Bronchial epithelial cell (primary cell): ENCODE measurements around the gene TATDN2. TPM values are rescaled to one million over a fixed set of nuclear protein-coding genes. Genes with fewer than 3 reads are reported as not detected.

ENCODE experiments used
- DNase-seq: peaks from one replicate; pipeline ENCODE4 v3.0.0-alpha.2; 2010; ENCODE audit warnings: low read depth
- FAIRE-seq: peaks from 2 replicates; lab custom pipeline; 2011; peaks lifted over from hg19 to GRCh38; lab: Jason Lieb, UNC
- H3K27me3 ChIP-seq: 2 replicates; pipeline ENCODE4 v1.5.1; 2011; ENCODE audit warnings: low read length; ENCODE audit not compliant: control insufficient read depth, insufficient read depth
- H3K36me3 ChIP-seq: 2 replicates; pipeline ENCODE4 v1.5.1; 2011; ENCODE audit warnings: low read length; ENCODE audit not compliant: control insufficient read depth, insufficient read depth
- H3K4me3 ChIP-seq: 2 replicates; pipeline ENCODE4 v1.5.1; 2011; ENCODE audit warnings: mild to moderate bottlenecking, low read depth, low read length, control low read depth
- total RNA-seq: library from RNA; depleted of rRNA; stranded (reverse); fragments of >200 nt; gene quantifications from 2 replicates; pipeline ENCODE4 v1.2.1, GENCODE V29; 2014
- TF ChIP-seq, protein P1 (sequence below): IDR thresholded peaks from 2 replicates; pipeline ENCODE4 v1.5.1; 2011; ENCODE audit warnings: mild to moderate bottlenecking, moderate library complexity, low read length, control low read depth, inconsistent platforms; ENCODE audit not compliant: insufficient read depth, severe bottlenecking

Gene TATDN2
- total RNA-seq, 1 donor from 2014 or later = 7.9 TPM

DNA sequence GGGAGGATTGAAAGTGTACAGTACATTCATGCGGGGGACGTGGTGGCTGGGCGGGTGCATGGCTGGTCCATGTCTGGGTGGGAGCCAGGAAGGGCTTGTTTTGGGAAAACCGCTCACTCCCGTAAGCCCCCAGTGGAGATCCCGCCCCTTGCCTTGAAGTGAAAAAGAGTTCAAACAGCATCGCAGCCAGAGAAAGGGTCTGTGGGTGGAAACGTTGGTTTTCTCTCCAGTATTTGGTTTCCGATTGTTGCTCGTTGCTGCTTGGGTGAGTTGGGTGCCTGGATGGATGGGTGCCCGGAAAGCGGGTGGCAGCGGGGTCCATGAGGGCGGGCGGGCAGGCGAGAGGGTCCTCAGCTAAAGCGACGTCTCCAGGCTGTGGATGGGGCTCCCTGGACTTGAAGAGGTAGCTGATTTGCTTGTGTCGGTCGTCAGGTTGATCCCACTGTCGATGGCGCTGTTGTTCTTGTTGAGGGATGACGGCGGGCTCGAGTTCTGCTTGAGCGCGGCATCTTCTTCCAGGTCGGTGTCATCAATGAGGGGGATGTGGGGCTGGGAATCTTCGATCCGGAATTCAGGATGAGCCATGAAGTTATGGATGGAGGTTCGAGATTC lies 80.3 kb downstream of the TATDN2 start:
- TF ChIP-seq, protein P1, sequence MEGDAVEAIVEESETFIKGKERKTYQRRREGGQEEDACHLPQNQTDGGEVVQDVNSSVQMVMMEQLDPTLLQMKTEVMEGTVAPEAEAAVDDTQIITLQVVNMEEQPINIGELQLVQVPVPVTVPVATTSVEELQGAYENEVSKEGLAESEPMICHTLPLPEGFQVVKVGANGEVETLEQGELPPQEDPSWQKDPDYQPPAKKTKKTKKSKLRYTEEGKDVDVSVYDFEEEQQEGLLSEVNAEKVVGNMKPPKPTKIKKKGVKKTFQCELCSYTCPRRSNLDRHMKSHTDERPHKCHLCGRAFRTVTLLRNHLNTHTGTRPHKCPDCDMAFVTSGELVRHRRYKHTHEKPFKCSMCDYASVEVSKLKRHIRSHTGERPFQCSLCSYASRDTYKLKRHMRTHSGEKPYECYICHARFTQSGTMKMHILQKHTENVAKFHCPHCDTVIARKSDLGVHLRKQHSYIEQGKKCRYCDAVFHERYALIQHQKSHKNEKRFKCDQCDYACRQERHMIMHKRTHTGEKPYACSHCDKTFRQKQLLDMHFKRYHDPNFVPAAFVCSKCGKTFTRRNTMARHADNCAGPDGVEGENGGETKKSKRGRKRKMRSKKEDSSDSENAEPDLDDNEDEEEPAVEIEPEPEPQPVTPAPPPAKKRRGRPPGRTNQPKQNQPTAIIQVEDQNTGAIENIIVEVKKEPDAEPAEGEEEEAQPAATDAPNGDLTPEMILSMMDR = no peak
- DNase-seq (no peak), FAIRE-seq (no peak)
- peaks cover 17% of the 10 kb centered on the region for H3K27me3 ChIP-seq
- no peak overlapping the region for H3K4me3 ChIP-seq
- no peaks in the 10 kb centered on the region for H3K36me3 ChIP-seq

DNA sequence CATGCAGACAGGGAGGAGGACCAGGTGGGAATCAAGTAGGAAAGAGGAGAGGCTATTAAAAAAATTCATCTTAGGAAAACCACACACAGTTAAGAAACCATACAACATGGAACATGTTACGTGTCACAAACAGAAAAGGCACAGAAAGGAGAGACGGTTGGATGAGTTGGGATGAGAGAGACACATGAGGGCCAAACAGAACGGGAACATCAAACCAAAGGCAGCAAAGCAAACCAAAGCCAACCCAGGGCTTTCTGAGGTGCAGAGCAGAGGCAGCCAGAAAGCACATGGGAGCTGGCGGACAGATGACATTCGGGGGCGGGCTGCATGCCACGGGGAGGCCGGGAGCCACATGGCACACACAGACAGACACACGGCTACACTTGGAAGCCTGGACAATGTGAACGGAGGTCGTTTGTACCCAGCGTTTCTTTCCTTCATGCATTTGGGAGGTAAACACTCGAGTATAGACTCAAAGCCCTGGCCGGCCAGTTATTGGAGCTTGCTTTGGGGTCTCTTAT lies 81.3 kb downstream of the TATDN2 start:
- H3K36me3 ChIP-seq = no peaks in the 10 kb centered on the region
- H3K27me3 ChIP-seq = peaks cover 17% of the 10 kb centered on the region
- DNase-seq = no peak
- TF ChIP-seq, protein P1 = no peak
- no peak overlapping the region for H3K4me3 ChIP-seq
- FAIRE-seq = no peak

DNA sequence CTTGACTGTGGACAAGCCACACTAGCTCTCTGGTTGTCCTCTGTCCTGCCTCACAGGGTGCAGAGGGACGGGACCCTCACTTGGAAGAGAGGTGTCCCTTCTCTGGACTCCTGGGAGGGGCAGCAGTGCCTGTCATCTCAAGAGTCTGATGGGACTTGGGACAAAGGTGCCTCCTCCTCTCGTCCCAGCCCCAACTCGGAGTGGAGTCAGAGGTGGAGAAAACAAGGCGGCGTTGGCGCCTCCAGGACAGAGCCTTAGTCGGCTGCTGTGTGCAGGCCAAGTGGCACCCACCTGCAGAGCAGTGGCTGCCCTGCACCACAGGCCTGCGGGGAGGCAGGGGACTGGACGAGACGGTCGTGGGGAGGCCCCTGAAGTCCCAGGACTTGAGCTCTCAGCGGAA lies 82.1 kb downstream of the TATDN2 start:
- TF ChIP-seq, protein P1 = no peak
- Histone ChIP-seq H3K27me3 (peaks cover 20% of the 10 kb centered on the region), H3K4me3 (no peak overlapping the region), H3K36me3 (no peaks in the 10 kb centered on the region)
- FAIRE-seq = no peak
- DNase-seq = no peak

Other genes with a start within 250 kb of the TATDN2 start
- 2.1 and 2.6 TPM in 2 replicates for gene FANCD2, start 222.0 kb upstream of the TATDN2 start, total RNA-seq
- gene FANCD2OS, start 140.2 kb upstream of the TATDN2 start, total RNA-seq = not detected in 2 replicates
- 72.1 and 106 TPM in 2 replicates for gene BRK1, start 132.8 kb upstream of the TATDN2 start, total RNA-seq
- 47.0 and 47.4 TPM in 2 replicates for gene VHL, start 106.7 kb upstream of the TATDN2 start, total RNA-seq
- 4.7 and 5.5 TPM in 2 replicates for gene IRAK2, start 83.5 kb upstream of the TATDN2 start, total RNA-seq
- 0.13 TPM in 1 of 2 replicates, not detected in the other for gene GHRL, start 44.5 kb downstream of the TATDN2 start, total RNA-seq
- gene SEC13, start 72.7 kb downstream of the TATDN2 start, total RNA-seq = 177 and 188 TPM in 2 replicates